Measurements from ENCODE around the gene ITPR1.

Gene ITPR1

GRCh38 chr3:4744405-4745234, 251.5 kb downstream of the ITPR1 start:
- no peak for DNase-seq (ENCODE audit: low spot score)

DNA sequence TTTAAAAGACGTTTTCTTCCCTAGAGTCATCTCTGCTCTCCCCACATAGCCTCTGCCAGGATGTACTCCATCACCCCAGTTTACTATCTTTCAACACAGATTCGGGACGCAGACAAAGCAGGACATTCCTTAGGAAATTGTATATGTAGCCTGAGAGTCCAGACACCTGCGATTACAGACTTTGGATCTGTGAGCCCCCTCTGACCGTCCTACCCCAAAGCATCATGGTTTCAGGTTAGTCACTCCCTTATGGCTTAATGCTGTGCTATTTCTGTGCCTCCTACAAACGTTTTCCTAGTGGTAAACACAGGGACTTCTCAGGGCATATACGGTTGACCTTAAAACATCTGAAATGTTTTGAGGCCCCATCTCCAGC, 252.1 kb downstream of the ITPR1 start:
- DNase-seq (ENCODE audit: low spot score): no peak

GRCh38 chr3:4746241-4746958, 253.3 kb downstream of the ITPR1 start:
- no peak for DNase-seq (ENCODE audit: low spot score)

- DNase-seq (ENCODE audit: low spot score): no peak
These were observed 255.0 kb downstream of the ITPR1 start for GRCh38 chr3:4748127-4748526.

DNA sequence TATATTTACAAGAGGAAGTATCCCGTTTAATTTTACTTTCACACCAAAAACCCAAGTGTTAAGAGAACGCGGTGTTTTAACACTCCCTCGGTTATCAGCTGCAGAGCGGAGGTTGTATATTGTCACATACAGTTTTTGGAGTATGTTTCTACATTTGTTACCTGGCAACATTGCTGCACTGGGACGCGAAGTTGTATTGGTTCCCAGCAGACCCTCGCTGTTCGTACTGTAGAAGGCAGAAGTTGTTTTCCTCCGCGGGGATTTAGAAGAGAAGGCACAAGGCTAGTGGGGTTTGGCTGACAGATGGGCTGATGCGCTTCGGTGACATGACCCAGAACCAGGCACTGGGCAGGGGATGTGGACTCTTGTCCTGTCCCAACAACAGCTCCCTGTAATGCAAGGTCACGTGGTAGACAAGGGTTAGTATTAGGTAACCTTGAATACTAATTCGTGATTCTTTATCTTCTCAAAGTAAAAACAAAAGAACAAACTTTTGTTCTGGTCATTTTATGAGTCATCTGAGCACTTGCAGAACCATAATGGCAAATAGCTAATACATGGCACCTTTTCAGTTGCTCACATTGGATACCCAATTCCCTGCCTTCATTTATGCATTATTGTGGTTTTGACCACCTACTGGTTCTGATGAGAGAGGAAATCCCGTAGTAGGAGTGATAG, 255.7 kb downstream of the ITPR1 start:
- DNase-seq (ENCODE audit: low spot score): no peak

- DNase-seq (ENCODE audit: low spot score): no peak
These were observed 256.4 kb downstream of the ITPR1 start for GRCh38 chr3:4749567-4750002.

- peak; percentile 17 for DNase-seq (ENCODE audit: low spot score)
These were observed 257.3 kb downstream of the ITPR1 start for GRCh38 chr3:4750306-4750968.

GRCh38 chr3:4751029-4751501, 257.9 kb downstream of the ITPR1 start:
- no peak for DNase-seq (ENCODE audit: low spot score)

GRCh38 chr3:4751502-4752101, 258.5 kb downstream of the ITPR1 start:
- no peak for DNase-seq (ENCODE audit: low spot score)

- no peak for DNase-seq (ENCODE audit: low spot score)
These were observed 259.3 kb downstream of the ITPR1 start for GRCh38 chr3:4752201-4753072.

DNA sequence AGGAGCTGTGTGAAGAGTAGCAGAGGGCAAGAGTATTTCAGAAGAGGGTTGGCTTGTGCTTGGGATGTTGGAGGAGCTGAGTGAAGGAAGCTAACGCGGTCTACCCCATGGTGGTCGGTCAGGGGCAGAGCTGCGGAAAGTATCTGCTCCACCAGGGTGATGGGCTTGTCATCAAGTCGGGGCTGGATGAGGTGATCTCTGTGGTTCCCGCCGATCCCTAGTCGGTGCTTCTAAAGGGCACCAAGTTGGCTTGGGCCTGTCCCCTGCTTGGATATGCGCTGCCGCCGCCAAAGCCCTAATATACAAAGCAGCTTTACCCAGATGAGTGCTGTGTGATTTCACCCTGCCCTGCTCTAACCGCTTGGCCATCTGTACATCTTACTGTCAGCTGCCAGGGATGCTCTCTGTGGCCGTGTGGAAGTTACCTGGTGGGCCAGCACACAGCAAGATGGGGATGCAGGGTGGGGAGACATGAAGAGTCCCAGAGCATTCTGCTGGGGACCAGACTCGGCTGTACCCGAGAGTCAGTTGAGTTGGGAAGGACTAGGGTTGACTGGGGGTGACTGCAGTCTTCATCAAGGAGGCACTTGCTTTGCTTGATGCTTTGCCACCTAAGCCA, 260.0 kb downstream of the ITPR1 start:
- DNase-seq (ENCODE audit: low spot score): no peak

- no peak for DNase-seq (ENCODE audit: low spot score)
These were observed 261.3 kb downstream of the ITPR1 start for GRCh38 chr3:4754180-4755086.

DNA sequence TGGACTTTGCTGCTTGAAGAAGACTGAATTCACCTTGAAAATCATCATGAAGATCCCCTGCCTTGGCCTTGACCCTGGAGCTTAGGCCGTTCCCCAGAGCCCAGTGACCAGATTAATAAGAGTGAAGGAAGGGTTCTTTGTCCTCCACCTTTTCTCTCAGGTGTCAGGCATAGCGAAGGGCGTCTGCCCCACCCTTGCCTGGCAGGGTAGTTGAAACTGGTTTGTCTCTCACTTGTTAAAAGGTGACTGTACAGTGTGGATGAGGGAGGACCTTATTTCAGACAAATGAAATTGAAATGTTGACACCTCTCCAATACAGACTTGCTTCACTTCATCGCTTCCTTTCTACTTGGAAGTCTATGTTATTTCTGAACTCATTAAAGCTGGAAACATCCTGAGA, 262.4 kb downstream of the ITPR1 start:
- DNase-seq (ENCODE audit: low spot score): no peak

- DNase-seq (ENCODE audit: low spot score): no peak
These were observed 263.1 kb downstream of the ITPR1 start for GRCh38 chr3:4756057-4756775.

DNA sequence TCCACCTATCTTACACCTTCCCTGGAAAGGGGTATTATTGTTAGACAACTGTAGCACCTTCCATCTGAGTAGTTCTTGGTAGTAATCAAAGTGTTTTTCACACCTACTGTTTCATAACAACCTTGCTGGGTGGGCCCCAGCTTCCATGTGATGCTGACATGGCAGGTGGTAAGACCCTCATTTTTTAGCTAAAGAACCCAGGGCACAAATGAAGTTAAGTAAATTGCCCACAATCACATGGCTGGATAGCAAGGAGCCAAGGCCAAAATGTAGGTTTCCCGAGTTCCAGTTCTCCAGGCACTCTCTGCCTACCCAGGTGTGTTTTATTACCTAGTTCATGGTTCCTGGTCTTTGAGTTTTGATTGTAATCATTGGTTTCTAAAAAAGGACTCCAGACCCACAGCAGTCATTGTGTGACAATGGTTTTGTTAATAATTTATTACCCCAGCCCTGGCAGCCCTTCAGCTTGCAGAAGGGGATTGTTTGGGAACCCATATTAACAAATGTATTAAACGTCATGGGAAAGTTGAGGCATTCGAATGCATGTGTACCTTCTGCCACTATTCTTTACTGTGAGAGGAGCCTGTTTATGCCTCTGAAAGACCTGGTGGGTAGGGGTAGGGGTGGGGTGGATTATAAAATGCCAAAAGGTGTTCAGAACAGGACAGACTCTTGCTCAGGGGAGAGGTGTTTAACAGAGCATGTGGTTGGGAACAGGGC, 263.9 kb downstream of the ITPR1 start:
- DNase-seq (ENCODE audit: low spot score): no peak

DNA sequence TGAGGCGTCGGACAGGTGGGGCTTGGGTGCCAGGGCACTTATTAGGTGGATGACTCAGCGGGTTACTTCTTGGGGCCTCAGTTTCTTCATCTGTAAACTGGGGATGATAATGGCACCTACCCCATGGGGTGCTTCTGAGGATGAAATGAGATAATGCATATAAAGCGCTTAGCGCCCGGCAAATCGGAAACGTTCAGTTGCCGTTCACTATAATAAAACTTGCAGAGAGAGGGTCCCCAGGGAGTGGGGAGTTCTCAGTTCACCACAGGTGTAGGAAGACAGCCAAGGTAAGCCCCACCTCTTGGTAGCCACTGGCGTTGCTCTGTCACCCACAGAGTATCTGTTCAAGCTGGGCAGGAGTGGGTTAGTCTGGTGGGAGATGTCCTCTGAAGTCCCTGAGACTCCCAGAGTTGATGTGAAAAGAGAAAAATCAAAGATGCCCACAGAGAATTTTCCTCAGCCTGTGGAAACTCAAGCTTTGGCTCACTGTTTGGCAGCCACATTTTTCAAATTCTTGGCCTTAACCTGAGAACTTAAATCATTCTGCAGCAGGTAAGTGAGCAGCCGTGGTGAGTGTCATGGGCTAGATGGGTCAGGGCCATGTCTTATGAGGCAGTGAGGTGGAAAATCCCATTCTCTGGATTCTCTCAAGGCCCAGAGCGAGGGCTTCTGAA, 264.6 kb downstream of the ITPR1 start:
- DNase-seq (ENCODE audit: low spot score): no peak

DNA sequence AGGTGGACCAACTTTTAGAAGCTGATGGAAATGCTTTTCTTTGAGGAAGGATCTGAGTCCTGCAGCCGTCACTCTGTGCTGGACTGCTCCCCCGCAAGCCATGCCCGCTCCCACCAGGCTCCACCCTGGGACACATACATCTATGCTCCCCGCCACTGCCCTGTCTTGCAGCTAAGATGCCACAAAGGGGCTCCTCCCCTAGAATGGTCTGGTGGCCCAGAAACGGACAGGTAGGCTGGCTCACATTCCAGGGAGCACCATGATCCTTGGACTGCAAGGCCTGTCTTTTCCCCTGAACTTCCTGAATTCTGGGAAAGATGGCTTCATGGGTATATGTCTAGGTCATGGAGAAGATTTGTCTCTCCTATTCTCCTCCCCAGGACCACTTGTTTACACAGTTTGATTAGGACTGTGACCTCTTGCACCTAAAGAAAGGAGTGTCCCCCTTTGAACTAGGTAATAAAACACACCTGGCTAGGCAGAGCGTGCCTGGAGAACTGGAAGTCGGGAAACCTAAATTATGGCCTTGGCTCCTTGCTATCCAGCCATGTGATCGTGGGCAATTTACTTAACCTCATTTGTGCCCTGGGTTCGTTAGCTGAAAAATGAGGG, 265.2 kb downstream of the ITPR1 start:
- no peak for DNase-seq (ENCODE audit: low spot score)

Data from COLO829 (cell line).